ENCODE results near the gene TCF7L1.

TCF7L1 gene

DNA sequence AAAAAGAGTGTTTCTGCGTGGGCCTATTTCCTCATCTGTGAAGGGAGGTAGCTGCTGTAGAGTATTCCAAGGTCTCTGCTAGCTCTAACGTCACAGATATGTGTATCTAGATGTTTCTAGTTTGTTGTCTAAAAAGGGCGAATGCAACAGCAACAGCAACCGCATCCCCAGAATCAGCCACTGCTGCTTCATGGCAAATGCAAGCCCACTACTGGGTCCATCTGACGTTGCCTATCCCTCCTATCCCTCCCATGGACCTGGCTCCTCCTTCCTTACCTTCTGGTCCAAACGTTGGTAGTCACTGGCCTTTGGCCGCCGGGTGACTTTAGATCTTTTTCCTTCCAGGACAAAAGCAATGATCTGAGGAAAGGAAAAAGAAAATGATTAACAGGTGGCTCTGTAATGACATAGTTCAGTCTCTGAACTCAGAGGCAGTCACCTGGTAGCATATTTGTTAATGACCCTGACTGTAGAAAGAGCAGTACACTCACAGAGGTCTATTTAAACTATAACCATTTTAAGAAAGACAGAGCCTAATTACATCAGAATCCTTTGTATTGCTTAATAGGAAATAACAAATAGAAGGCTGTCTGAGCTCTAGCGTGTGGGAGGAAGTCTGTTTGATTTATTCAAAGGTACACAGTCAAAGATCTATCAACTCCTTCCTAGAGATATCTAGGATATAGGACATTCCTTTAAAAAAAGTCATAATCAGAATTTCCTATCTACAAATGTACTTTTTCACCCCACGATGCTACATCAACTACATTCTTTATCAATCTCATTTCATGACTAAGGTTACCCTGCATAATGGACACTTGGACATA is 191.7 kb downstream of the TCF7L1 start:
- in situ Hi-C loops (cut with HindIII; ENCODE audit: low sequenced_read_pairs), result no loop called here
- H3K4me3 ChIP-seq (ENCODE audit: low read depth, low read length), result peak overlapping the region; percentile 83
- no peak for DNase-seq (ENCODE audit: low read depth)
- TF ChIP-seq, protein P1, sequence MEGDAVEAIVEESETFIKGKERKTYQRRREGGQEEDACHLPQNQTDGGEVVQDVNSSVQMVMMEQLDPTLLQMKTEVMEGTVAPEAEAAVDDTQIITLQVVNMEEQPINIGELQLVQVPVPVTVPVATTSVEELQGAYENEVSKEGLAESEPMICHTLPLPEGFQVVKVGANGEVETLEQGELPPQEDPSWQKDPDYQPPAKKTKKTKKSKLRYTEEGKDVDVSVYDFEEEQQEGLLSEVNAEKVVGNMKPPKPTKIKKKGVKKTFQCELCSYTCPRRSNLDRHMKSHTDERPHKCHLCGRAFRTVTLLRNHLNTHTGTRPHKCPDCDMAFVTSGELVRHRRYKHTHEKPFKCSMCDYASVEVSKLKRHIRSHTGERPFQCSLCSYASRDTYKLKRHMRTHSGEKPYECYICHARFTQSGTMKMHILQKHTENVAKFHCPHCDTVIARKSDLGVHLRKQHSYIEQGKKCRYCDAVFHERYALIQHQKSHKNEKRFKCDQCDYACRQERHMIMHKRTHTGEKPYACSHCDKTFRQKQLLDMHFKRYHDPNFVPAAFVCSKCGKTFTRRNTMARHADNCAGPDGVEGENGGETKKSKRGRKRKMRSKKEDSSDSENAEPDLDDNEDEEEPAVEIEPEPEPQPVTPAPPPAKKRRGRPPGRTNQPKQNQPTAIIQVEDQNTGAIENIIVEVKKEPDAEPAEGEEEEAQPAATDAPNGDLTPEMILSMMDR (IDR thresholded peaks at IDR 0.05; ENCODE audit: low read depth, low read length, missing control alignments), result no peak

DNA sequence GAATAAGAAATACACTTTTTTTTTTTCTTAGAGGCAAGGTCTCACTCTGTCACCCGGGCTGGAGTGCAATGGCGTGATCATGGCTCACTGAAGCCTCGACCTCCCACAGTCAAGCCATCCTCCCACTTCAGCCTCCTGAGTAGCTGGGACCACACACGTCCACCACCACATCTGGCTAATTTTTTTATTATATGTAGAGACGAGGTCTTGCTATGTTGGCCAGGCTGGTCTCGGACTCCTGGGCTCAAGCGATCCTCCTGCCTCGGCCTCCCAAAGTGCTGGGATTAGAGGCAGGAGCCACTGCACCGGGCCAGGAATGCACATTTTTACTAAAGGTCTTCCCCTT is 192.2 kb downstream of the TCF7L1 start:
- TF ChIP-seq, protein P1 (IDR thresholded peaks at IDR 0.05; ENCODE audit: low read depth, low read length, missing control alignments), result no peak
- in situ Hi-C loops (cut with HindIII; ENCODE audit: low sequenced_read_pairs), result no loop called here
- H3K4me3 ChIP-seq (ENCODE audit: low read depth, low read length), result peak overlapping the region; percentile 83
- DNase-seq (ENCODE audit: low read depth), result no peak

DNA sequence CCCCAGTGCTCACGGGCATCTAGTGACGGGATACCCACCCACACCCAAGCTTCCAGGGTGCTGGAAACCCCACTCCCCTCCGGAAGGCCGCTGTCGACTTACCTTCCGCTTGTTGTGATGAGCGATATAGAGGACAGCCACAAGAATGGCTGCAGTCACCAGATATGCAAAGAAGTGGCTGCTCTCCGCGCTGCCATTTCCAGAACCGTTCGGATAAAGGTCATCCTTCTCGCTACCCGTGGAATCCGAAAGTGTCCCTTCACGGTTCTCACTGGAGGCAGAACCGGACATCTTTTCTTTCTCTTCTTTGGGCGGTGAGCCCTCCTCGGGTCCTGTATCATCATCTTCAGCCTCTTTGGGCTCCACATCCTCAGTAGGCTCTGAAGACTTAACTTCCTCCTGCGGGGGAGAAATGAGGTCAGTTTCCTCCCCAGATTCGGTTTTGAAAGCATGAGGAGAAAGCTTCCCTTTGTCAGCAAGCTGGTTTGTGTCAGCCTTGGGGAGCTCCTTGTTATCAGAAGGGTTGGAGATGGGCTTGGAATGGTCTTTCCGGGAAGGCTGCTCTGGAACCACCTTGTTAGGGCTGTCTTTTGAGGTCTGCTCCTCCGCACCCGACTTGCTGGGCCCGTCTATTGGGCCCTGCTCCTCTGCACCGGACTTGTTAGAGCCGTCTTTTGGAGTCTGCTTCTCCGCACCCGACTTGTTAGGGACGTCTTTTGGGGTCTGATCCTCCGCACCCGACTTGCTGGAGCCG is 193.4 kb downstream of the TCF7L1 start:
- in situ Hi-C loops (cut with HindIII; ENCODE audit: low sequenced_read_pairs), result no loop called here
- H3K4me3 ChIP-seq (ENCODE audit: low read depth, low read length), result peak overlapping the region; percentile 83
- no peak for DNase-seq (ENCODE audit: low read depth)
- TF ChIP-seq, protein P1 (IDR thresholded peaks at IDR 0.05; ENCODE audit: low read depth, low read length, missing control alignments), result no peak

DNA sequence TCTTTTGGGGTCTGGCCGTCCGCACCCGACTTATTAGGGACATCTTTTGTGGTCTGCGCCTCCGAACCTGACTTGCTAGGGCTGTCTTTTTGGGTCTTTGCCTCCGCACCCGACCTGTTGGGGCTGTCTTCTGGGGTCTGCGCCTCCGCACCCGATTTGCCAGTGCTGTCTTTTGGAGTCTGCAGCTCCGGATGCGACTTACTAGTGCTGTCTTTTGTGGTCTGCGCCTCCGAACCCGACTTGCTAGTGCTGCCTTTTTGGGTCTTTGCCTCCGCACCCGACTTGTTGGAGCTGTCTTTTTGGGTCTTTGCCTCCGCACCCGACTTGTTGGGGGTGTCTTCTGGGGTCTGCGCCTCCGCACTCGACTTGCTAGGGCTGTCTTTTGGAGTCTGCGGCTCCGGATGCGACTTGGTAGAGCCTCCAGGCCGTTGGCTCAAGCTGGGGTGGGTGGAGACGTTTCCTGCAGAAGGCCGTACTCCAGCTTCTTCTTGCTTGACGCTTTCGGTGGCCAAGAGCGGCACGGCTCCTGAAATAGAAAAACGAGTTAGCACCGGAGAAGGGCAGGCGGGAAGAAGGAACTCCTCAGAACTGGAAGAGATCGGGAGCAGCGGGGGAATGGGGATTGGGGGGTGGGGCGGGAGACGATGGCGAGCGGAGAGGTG is 194.1 kb downstream of the TCF7L1 start:
- TF ChIP-seq, protein P1 (IDR thresholded peaks at IDR 0.05; ENCODE audit: low read depth, low read length, missing control alignments), result no peak
- peak overlapping the region; percentile 83 for H3K4me3 ChIP-seq (ENCODE audit: low read depth, low read length)
- no peak for DNase-seq (ENCODE audit: low read depth)
- in situ Hi-C loops (cut with HindIII; ENCODE audit: low sequenced_read_pairs), result no loop called here

DNA sequence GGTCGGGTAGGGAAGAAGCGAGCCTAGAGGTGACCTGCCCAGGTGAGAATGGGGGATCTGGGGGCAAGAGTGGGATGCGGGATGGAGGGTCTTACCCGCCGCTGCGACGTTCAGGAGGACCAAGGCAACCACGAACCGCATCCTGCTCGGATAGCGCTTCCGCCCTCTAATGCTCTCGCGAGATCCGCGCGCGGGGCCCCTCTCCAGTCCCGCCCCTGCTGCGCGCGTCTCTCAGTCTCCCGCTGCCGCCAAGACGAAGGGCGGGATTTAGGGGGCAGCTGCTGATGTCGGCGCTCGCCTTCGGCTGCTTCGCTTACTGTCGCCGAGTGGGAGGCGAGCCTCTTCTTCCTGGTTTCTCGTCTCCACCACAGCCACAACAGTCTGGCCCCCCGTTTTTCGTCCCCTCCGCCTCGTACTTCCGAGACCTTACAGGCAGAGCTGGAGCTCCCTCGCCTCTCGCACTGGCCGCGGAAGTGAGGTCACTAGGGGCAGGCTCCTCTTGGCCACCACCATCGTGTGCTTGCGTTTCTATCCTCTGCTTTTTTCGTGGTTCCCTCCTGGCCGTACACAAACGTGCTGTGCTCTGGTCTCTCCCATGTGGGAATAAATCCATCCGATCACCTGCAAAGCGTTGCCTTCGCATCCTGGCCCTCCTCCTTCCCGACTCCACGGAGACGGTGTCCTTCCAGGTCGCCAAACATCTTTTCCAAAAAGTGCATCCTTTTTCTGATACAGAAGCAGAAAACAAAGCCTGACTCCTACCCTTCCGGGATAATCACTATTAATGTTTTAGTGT is 194.8 kb downstream of the TCF7L1 start, which contains the start of gene TGOLN2:
TSS of gene TGOLN2 (minus strand) at position 168 of the 796 bp plus-strand sequence. CDS start at position 141, 27 bp downstream.
- DNase-seq (ENCODE audit: low read depth), result peak; percentile 66

More for the DNA sequence above, 194.8 kb downstream of the TCF7L1 start, which contains the start of gene TGOLN2:
- TF ChIP-seq, protein P1 (IDR thresholded peaks at IDR 0.05; ENCODE audit: low read depth, low read length, missing control alignments), result no peak
- peak within 1 kb of the TSS; percentile 83 for H3K4me3 ChIP-seq (ENCODE audit: low read depth, low read length)
- in situ Hi-C loops (cut with HindIII; ENCODE audit: low sequenced_read_pairs), result no loop called here

Measured in astrocyte of the cerebellum (primary cell).